Esophagus (tissue), 2 donors: ENCODE data around the gene PDZRN3. TPM values are rescaled to one million over a fixed set of nuclear protein-coding genes. Genes with fewer than 3 reads are reported as not detected.

Source experiments
- H3K27ac ChIP-seq, 2 donors: one replicate each; pipeline ENCODE4 v1.5.1; 2013; ENCODE audit warnings: low read depth in 2 of 2, mild to moderate bottlenecking in 2 of 2, inconsistent platforms in 1 of 2, low read length in 1 of 2, moderate library complexity in 1 of 2
- H3K27me3 ChIP-seq, 2 donors: one replicate each; pipeline ENCODE4 v1.6.1; 2013; ENCODE audit warnings: low read length in 2 of 2, control low read depth in 1 of 2, mild to moderate bottlenecking in 1 of 2; ENCODE audit not compliant: insufficient read depth in 2 of 2, control insufficient read depth in 1 of 2
- H3K36me3 ChIP-seq, 2 donors: one replicate each; pipeline ENCODE4 v1.6.1; 2013; ENCODE audit warnings: low read length in 1 of 2; ENCODE audit not compliant: control insufficient read depth in 2 of 2, insufficient read depth in 2 of 2
- H3K4me1 ChIP-seq, 2 donors: one replicate each; pipeline ENCODE4 v1.6.1; 2013; ENCODE audit warnings: low read length in 1 of 2; ENCODE audit not compliant: control insufficient read depth in 2 of 2, insufficient read depth in 2 of 2
- H3K4me3 ChIP-seq, 2 donors: one replicate each; pipeline ENCODE4 v1.5.1; 2013; ENCODE audit warnings: low read length in 2 of 2, mild to moderate bottlenecking in 2 of 2, low read depth in 1 of 2, moderate library complexity in 1 of 2
- H3K9me3 ChIP-seq, 2 donors: one replicate each; pipeline ENCODE4 v1.6.1; 2013; ENCODE audit warnings: mild to moderate bottlenecking in 2 of 2, low read depth in 1 of 2, low read length in 1 of 2, moderate library complexity in 1 of 2; ENCODE audit not compliant: control insufficient read depth in 2 of 2, insufficient read depth in 1 of 2
- WGBS, 2 donors: extraction: QIAGEN DNeasy Blood & Tissue Kit; methylation state at CpG; one replicate each; pipeline ENCODE4 v1.1.7; 2013; 5-methylcytosine and 5-hydroxymethylcytosine counted together
- polyA plus RNA-seq, 2 donors: library from polyadenylated mRNA; stranded (reverse); fragments of 200-250 nt; gene quantifications; one replicate each; pipeline ENCODE4 v1.2.3, GENCODE V29; 2013
- donor health status: healthy with polysubstance abuse.
- donor health status: Bipolar disorder and iron deficiency.

The PDZRN3 gene
- polyA plus RNA-seq, 2 donors, result 13.9 to 17.2 TPM

GRCh38 chr3:73610493-73610892 is 14.2 kb downstream of the PDZRN3 start:
- Histone ChIP-seq H3K4me3 (no peak overlapping the region), H3K27ac (no peak overlapping the region), H3K27me3 (no peaks in the 10 kb centered on the region), H3K4me1 (no peaks in the 10 kb centered on the region), H3K9me3 (no peaks in the 10 kb centered on the region), H3K36me3 (peaks cover 2 to 3% of the 10 kb centered on the region in 2 donors)
- WGBS, 2 donors, result 67 to 73% methylated on average over 1 of the region's 1 CpG

GRCh38 chr3:73609655-73610054 is 15.1 kb downstream of the PDZRN3 start:
- 76 to 77% methylated on average over 2 of the region's 2 CpGs for WGBS, 2 donors
- no peaks in the 10 kb centered on the region for H3K4me1 ChIP-seq
- no peaks in the 10 kb centered on the region for H3K9me3 ChIP-seq
- H3K27me3 ChIP-seq, result no peaks in the 10 kb centered on the region
- peaks cover 2 to 3% of the 10 kb centered on the region in 2 donors for H3K36me3 ChIP-seq
- no peak overlapping the region for H3K27ac ChIP-seq
- H3K4me3 ChIP-seq, result no peak overlapping the region

- 72 to 76% methylated on average over 5 of the region's 5 CpGs for WGBS, 2 donors
- H3K4me3 ChIP-seq, result no peak overlapping the region
- H3K4me1 ChIP-seq, result no peaks in the 10 kb centered on the region
- H3K27ac ChIP-seq, result no peak overlapping the region
- no peaks in the 10 kb centered on the region for H3K27me3 ChIP-seq
- peaks cover 2 to 3% of the 10 kb centered on the region in 2 donors for H3K36me3 ChIP-seq
- no peaks in the 10 kb centered on the region for H3K9me3 ChIP-seq
Observed at GRCh38 chr3:73609315-73609641, 15.5 kb downstream of the PDZRN3 start.

GRCh38 chr3:73608456-73609314 is 16.1 kb downstream of the PDZRN3 start:
- no peak overlapping the region for H3K27ac ChIP-seq
- 72 to 79% methylated on average over 12 of the region's 12 CpGs for WGBS, 2 donors
- peaks cover 2 to 3% of the 10 kb centered on the region in 2 donors for H3K36me3 ChIP-seq
- no peaks in the 10 kb centered on the region for H3K27me3 ChIP-seq
- H3K4me3 ChIP-seq, result no peak overlapping the region
- H3K9me3 ChIP-seq, result no peaks in the 10 kb centered on the region
- H3K4me1 ChIP-seq, result peaks cover 0 to 2% of the 10 kb centered on the region in 2 donors

GRCh38 chr3:73605861-73606260 is 18.9 kb downstream of the PDZRN3 start:
- Histone ChIP-seq H3K36me3 (peaks cover 2 to 3% of the 10 kb centered on the region in 2 donors), H3K4me1 (peaks cover 0 to 2% of the 10 kb centered on the region in 2 donors), H3K27me3 (no peaks in the 10 kb centered on the region), H3K27ac (no peak overlapping the region), H3K9me3 (no peaks in the 10 kb centered on the region), H3K4me3 (no peak overlapping the region)

- WGBS, 2 donors, result 39% methylated on average over 1 of the region's 1 CpG
- no peaks in the 10 kb centered on the region for H3K9me3 ChIP-seq
- H3K27me3 ChIP-seq, result no peaks in the 10 kb centered on the region
- H3K4me1 ChIP-seq, result peaks cover 0 to 2% of the 10 kb centered on the region in 2 donors
- H3K36me3 ChIP-seq, result peaks cover 2 to 3% of the 10 kb centered on the region in 2 donors
- H3K4me3 ChIP-seq, result no peak overlapping the region
- no peak overlapping the region for H3K27ac ChIP-seq
Observed at GRCh38 chr3:73605412-73605811, 19.3 kb downstream of the PDZRN3 start.

GRCh38 chr3:73604451-73604850 is 20.3 kb downstream of the PDZRN3 start:
- Histone ChIP-seq H3K4me1 (peaks cover 0 to 2% of the 10 kb centered on the region in 2 donors), H3K36me3 (peaks cover 2 to 3% of the 10 kb centered on the region in 2 donors), H3K27me3 (no peaks in the 10 kb centered on the region), H3K27ac (no peak overlapping the region), H3K4me3 (no peak overlapping the region), H3K9me3 (no peaks in the 10 kb centered on the region)
- WGBS, 2 donors, result 66 to 75% methylated on average over 3 of the region's 3 CpGs

- 76 to 100% methylated on average over 1 of the region's 1 CpG for WGBS, 2 donors
- peaks cover 0 to 2% of the 10 kb centered on the region in 2 donors for H3K4me1 ChIP-seq
- no peaks in the 10 kb centered on the region for H3K9me3 ChIP-seq
- H3K27ac ChIP-seq, result peak overlapping the region in 1 of 2 donors; percentile 29
- no peak overlapping the region for H3K4me3 ChIP-seq
- H3K36me3 ChIP-seq, result peaks cover 2 to 3% of the 10 kb centered on the region in 2 donors
- no peaks in the 10 kb centered on the region for H3K27me3 ChIP-seq
Observed at GRCh38 chr3:73603762-73604171, 21.0 kb downstream of the PDZRN3 start.

GRCh38 chr3:73602170-73602569 is 22.6 kb downstream of the PDZRN3 start:
- WGBS, 2 donors, result 47 to 59% methylated on average over 3 of the region's 3 CpGs
- Histone ChIP-seq H3K4me1 (peaks cover 0 to 2% of the 10 kb centered on the region in 2 donors), H3K36me3 (peaks cover 0 to 3% of the 10 kb centered on the region in 2 donors), H3K9me3 (no peaks in the 10 kb centered on the region), H3K27me3 (no peaks in the 10 kb centered on the region), H3K4me3 (no peak overlapping the region), H3K27ac (peak overlapping the region in 1 of 2 donors; percentile 31)

GRCh38 chr3:73601481-73601880 is 23.3 kb downstream of the PDZRN3 start:
- H3K4me1 ChIP-seq, result peaks cover 0 to 2% of the 10 kb centered on the region in 2 donors
- H3K27ac ChIP-seq, result peak overlapping the region in 1 of 2 donors; percentile 29
- WGBS, 2 donors, result 77 to 84% methylated on average over 2 of the region's 2 CpGs
- no peaks in the 10 kb centered on the region for H3K27me3 ChIP-seq
- H3K9me3 ChIP-seq, result no peaks in the 10 kb centered on the region
- H3K36me3 ChIP-seq, result peaks cover 0 to 3% of the 10 kb centered on the region in 2 donors
- no peak overlapping the region for H3K4me3 ChIP-seq
